NCI-H748 treated with DMSO at 0.1 percent for 48 hours (cell line): ENCODE measurements around the gene PLPP6.
"Not testable (repeated sequence)": the region's sequence is repeated elsewhere in the genome, so short reads cannot be mapped to it uniquely, and the experiment has no call there.

Source experiments
- DNase-seq: peaks from one replicate; lab custom pipeline; 2025; lab: John Stamatoyannopoulos, UW

PLPP6 gene

DNA sequence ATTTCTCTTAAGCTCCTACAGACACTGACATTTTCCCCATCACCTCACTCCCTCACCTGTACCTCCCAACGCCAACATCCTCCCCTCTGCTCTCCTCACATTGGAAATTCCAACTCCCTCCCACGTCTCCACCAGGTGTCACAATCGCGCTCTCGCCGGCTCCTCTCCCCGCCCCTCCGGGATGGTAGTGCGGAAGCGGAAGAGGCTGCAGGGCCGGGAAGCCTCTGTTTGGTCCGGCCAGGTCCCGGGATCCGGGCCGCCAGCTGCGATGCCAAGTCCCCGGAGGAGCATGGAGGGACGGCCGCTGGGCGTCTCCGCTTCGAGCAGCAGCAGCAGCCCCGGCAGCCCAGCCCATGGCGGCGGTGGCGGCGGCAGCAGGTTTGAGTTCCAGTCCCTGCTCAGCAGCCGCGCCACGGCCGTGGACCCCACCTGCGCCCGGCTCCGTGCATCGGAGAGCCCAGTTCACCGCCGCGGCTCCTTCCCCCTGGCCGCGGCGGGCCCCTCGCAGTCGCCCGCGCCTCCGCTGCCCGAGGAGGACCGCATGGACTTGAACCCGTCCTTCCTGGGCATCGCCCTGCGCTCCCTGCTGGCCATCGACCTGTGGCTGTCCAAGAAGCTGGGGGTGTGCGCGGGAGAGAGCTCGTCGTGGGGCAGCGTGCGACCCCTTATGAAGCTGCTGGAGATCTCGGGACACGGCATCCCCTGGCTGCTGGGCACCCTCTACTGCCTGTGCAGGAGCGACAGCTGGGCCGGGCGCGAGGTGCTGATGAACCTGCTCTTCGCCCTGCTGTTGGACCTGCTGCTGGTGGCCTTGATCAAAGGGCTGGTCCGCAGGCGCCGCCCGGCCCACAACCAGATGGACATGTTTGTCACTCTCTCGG is at the start of gene PLPP6:
Gene PLPP6 (plus strand): TSS at position 187 of the 881 bp plus-strand sequence. CDS start 82 bp downstream, at position 269.
- peak; percentile 89 for DNase-seq

- DNase-seq: no peak
These were observed 47.5 kb upstream of the PLPP6 start for GRCh38 chr9:4614627-4615026.

DNA sequence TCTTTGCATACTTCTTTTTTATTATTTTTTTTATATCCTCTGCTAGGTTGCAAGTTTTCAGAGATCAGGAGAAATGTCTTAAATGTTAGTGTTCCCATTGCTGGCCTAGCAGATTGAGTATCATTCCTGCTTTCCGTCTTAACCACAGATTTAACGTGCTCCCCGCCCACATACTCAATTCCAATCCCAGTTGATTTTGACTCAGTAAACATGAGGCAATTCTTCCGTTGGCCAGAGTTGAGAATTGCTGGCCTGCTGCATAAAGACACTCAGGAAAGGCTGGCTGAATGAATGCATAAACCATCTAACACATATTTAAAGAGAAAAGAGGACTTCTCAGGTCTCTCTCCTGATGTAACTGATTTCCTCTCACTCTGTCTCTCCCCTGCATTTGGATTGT is 46.8 kb upstream of the PLPP6 start:
- DNase-seq: no peak

- DNase-seq: no peak
These were observed 46.3 kb upstream of the PLPP6 start for GRCh38 chr9:4615778-4616177.

GRCh38 chr9:4617752-4618151 is 44.3 kb upstream of the PLPP6 start:
- no peak for DNase-seq

DNA sequence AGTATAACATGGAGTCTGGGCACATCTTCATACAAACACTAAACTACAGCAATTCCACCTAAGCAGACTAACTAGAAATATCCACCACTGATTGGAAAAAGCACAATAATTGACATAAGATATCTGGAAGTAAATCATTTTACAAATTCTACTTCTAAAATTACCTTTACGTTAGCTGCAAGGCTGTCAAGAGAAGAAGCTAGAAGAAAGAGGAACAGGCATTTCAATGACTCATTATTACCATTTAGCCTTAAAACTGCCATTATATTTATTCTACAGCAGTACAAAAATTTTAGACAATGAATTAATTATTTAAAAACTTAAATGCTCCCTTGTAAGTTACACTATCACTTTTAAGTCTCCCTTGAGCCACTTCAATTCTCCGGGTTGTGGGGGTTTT is 43.4 kb upstream of the PLPP6 start:
- no peak for DNase-seq

DNA sequence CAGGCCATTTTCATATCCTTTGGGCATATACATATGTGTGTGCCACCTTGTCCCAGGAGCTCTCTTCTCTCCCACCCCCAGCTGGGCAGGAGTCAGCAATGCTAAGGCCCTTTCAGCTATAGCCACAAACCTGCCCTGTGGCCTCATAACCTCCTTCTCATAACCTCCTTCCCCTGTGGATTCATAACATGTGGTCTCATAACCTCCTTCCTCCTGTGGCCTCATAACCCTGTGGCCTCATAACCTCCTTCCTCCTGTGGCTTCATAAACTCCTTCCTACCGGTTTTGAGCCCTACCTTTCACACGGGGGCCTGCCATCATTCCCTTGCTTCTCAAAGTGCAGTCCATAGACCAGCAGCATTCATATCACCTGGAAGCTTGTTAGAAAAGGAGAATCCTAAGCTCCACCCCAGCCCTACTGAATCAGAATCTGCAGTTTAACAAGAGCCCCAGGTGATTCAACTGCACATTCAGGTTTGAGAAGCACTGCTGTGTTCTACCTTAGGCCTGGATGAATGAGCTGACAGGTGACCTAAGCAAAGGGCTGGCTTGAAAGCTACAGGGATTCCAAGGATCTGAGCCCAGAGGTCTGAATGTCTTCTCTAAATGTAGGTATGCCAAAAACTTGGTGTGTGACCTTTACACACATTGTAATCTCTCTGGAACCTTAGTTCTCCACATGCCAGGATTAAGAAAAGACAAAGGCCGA is 41.9 kb upstream of the PLPP6 start:
- no peak for DNase-seq

GRCh38 chr9:4620881-4621555 is 41.1 kb upstream of the PLPP6 start:
- no peak for DNase-seq

DNA sequence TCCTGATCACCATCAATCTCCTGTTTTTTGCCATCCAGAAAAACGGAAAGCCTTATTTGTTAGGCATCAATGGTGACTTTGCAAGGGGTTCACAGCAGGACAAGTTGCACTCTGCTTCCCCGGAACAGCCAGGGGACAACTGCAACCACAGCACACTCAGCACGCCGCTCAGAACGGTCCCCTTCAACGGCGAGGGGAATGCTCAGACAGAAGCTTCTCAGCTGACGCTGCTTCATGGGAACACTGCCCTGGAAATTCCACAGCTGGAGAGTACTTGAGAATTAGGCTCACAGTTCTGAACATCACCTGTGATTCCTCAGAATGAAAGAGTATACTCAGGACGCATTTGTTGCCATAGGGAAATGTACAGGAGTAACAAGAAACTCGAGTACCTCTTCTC is 40.1 kb upstream of the PLPP6 start:
- DNase-seq: no peak

DNA sequence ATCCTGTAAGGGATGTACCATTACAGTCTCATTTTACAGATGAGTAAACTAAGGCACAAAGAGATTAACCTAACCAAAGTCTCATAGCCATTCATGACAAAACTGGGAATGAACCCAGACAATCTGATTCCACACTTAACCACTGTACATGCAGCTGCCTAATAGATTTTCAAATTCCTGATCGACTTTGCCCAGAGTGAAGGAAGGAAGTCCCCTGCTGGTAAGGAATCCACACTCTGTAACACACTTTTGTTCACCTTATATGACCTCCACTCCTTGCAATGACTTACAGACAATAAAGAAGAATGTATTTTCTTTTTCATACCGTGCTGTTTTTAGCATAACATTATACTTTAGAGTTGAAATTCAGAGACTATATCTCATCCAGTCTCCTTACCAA is 31.3 kb upstream of the PLPP6 start:
- DNase-seq: no peak

DNA sequence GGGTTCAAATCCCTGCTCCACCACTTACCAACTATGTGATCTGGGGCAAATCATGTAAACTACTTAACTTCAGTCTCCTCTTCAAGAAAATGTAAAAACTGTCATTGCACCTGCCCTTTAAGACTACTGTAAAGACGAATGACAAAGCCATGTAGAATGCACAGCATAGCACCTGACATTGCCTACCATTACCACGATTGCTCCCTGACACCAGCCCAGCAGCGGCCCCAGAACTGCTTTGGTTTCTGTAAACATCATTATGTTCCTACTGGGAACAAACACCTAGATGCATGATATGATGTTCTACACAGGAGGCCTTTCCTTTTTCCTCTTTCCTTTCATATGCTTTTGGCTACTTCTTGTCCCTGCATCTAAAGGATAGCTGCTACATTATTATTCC is 23.1 kb upstream of the PLPP6 start:
- no peak for DNase-seq

DNA sequence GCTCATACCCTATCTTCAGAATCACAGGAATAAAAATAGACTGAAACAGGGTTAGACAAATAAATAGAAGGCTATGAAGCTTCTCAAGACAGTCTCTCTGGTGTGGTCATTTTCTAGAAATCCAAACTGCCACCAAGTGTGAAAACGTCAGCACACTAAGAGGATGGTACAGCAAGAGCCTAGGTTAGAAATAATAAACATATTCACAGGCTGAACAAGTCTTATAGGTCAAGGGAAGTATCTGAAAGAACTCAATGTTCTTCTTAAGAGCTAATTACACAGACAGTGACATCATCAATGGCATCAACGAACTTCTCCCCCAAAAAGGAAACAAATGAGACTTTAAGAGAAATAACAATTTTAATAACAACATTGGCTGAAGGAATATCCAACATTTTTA is 22.7 kb upstream of the PLPP6 start:
- no peak for DNase-seq

- DNase-seq: peak; percentile 62
These were observed 22.1 kb upstream of the PLPP6 start for GRCh38 chr9:4640027-4640426.

GRCh38 chr9:4642351-4642750 is 19.7 kb upstream of the PLPP6 start:
- DNase-seq: no peak

DNA sequence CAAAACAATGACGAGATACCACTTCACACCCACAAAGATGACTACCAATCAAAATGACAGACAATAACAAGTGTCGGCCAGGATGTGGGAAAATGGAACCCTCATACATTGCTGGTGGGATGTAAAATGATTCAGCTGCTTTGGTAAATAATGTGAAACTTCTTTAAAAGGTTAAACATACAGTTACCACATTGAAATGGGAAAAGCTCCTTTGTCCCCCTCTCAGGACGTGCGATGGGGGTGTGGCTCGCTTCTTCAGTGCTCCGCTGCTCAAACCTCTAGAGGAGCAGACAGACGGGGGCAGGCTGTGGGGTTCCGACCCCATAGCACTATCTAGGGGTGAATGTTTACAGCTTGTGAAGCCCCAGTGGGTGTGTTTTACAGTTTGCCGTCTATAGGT is 8.0 kb upstream of the PLPP6 start:
- DNase-seq: no peak

DNA sequence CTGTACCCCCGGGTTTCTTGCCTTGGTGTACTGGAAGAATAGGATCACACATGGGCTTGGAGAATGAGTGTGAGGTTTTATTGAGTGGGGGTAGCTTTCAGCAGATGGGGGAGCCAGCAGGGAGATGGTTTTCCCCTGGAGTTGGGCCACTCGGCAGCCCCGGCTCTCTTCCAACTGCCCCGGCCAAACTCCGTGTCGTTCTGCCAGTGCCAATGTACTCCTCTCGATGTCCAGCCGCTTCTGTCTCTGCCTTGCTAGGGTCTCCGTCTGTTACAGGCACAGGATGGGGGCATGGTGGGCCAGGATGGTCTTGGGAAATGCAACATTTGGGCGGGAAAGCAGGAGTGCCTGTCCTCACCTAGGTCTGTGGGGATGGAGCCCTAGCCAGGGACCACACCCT is 7.6 kb upstream of the PLPP6 start:
- DNase-seq: no peak

DNA sequence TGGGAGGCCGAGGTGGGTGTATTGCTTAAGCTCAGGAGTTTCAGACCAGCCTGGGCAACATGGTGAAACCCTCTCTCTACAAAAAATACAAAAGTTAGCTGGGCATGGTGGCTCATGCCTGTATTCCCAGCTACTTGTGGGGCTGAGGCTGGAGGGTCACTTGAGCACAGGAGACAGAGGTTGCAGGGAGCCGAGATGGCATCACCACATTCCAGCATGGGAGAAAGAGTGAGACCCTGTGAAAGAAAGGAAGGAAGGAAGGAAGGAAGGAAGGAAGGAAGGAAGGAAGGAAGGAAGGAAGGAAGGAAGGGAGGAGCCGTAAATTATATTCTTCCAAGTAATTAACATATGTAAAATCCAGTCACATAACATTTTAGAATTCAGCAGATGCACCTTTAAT is 5.9 kb upstream of the PLPP6 start:
- DNase-seq: not testable (repeated sequence)

- DNase-seq: no peak
These were observed 5.5 kb upstream of the PLPP6 start for GRCh38 chr9:4656621-4657020.

DNA sequence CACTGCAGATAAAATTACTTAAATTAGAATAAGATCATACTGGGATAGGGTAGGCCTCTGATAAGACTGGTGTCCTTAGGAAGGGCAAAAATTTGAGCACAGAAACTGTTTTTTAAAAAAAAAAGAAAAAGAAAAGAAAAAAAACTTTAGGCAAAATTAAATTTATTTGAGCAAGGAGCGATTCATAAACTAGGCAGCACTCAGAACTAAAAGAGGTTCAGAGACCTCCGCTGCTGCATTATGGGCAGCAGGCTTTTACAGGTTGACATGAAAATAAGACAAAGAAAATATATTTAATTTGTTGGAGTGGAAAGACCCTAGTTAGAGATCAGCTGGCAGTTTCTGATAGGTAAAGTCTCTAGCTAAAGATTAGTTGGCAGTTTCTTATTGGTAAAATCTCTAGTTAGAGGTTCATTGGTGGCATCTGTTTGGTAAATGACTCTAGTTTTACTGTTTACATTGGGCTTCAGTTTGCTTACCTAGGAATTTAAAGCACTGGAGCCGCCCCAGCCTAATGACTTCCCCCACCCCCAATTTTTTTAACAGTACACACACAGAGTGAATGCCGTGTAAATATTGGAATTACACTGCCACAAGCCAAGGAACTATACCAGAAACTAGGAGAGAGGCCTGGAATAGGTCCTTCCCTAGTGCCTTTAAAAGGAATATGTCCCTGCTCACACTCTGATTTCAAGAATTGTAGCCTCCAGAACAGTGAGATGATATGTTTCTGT is 4.5 kb upstream of the PLPP6 start:
- DNase-seq: peak; percentile 2

GRCh38 chr9:4660665-4661064 is 1.4 kb upstream of the PLPP6 start:
- DNase-seq: not testable (repeated sequence)

GRCh38 chr9:4661165-4661564 is 929 bp upstream of the PLPP6 start:
- no peak for DNase-seq

GRCh38 chr9:4661611-4662010 is 483 bp upstream of the PLPP6 start:
- DNase-seq: no peak
